Mammary epithelial cell (primary cell): ENCODE data around the gene SERPINF2.
"Not testable (repeated sequence)": the region's sequence is repeated elsewhere in the genome, so short reads cannot be mapped to it uniquely, and the experiment has no call there.

Experiments
- EZH2 ChIP-seq: IDR thresholded peaks from 2 replicates; pipeline ENCODE4 v1.6.1; 2012; ENCODE audit warnings: low read length, inconsistent platforms, borderline replicate concordance
- TF ChIP-seq, protein P1 (sequence below), 2 donors: IDR thresholded peaks in 1 of 2; conservative IDR thresholded peaks in 1 of 2; 2 replicates each; pipeline ENCODE4 v1.5.1; 2011 to 2012; ENCODE audit warnings: inconsistent platforms in 2 of 2, low read length in 2 of 2, mild to moderate bottlenecking in 2 of 2, control low read depth in 1 of 2, low read depth in 1 of 2; ENCODE audit not compliant: insufficient read depth in 1 of 2; ENCODE audit errors: extremely low read depth in 1 of 2

DNA sequence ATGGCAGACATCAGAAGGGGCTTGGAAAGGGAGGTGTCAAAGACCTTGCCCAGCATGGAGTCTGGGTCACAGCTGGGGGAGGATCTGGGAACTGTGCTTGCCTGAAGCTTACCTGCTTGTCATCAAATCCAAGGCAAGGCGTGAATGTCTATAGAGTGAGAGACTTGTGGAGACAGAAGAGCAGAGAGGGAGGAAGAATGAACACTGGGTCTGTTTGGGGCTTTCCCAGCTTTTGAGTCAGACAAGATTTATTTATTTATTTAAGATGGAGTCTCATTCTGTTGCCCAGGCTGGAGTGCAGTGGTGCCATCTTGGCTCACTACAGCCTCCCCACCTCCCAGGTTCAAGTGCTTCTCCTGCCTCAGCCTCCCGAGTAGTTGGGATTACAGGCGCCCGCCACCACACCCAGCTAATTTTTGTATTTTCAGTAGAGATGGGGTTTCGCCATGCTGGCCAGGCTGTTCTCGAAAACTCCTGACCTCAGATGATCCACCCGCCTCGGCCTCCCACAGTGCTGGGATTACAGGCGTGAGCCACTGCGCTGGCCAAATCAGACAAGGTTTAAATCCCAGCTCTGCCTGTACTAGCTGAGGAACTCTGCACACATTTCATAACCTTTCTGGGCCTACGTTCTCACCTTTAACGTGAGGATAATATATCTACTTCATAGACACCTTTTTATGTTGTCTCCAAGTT, 30.5 kb downstream of the SERPINF2 start:
- TF ChIP-seq, protein P1, sequence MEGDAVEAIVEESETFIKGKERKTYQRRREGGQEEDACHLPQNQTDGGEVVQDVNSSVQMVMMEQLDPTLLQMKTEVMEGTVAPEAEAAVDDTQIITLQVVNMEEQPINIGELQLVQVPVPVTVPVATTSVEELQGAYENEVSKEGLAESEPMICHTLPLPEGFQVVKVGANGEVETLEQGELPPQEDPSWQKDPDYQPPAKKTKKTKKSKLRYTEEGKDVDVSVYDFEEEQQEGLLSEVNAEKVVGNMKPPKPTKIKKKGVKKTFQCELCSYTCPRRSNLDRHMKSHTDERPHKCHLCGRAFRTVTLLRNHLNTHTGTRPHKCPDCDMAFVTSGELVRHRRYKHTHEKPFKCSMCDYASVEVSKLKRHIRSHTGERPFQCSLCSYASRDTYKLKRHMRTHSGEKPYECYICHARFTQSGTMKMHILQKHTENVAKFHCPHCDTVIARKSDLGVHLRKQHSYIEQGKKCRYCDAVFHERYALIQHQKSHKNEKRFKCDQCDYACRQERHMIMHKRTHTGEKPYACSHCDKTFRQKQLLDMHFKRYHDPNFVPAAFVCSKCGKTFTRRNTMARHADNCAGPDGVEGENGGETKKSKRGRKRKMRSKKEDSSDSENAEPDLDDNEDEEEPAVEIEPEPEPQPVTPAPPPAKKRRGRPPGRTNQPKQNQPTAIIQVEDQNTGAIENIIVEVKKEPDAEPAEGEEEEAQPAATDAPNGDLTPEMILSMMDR (conservative IDR thresholded peaks at IDR 0.05 in 1 of 2, IDR thresholded peaks at IDR 0.05 in 1 of 2; ENCODE audit: extremely low read depth in 1 of 2, insufficient read depth in 1 of 2, low read depth in 1 of 2, low read length in 2 of 2): not testable (repeated sequence)
- not testable (repeated sequence) for TF ChIP-seq EZH2
